Cardiac fibroblast (primary cell): Measurements from ENCODE around the gene FRMD4B.

ENCODE experiments used
- DNase-seq, 2 donors: peaks; one replicate each; pipeline versions ENCODE4 v3.0.0 to v3.0.0-alpha.2; 2010; ENCODE audit warnings: low read depth in 2 of 2
- H3K4me3 ChIP-seq, 2 donors: replicated peaks in 1 of 2; 1 replicate in 1 of 2; 2 replicates in 1 of 2; pipeline ENCODE4 v1.5.1; 2011; ENCODE audit warnings: low read depth in 2 of 2, low read length in 2 of 2, mild to moderate bottlenecking in 2 of 2, moderate library complexity in 1 of 2
- TF ChIP-seq, protein P1 (sequence below): IDR thresholded peaks from one replicate; pipeline ENCODE4 v1.5.1; 2011; ENCODE audit warnings: low read depth, mild to moderate bottlenecking, low read length, inconsistent platforms

FRMD4B gene

DNA sequence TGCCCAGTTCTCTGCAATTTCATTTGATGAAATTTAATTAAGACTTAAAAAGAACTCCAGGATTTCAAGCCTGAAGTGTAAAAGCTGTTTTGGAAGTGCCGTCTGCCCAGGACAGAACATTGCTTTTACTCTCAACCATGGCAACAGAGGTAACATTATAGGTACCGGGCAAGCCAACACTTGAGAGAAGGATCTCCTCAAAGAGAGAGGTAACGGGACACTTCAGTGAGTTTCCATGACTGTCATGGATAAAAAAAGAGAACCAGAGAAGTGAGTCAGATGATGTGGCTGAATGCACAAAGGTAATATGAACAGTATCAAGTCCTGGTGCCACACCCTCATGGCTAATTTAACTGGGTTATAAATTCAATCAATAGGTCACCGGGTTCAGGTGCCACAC is 133.3 kb downstream of the FRMD4B start:
- no peak for DNase-seq
- TF ChIP-seq, protein P1, sequence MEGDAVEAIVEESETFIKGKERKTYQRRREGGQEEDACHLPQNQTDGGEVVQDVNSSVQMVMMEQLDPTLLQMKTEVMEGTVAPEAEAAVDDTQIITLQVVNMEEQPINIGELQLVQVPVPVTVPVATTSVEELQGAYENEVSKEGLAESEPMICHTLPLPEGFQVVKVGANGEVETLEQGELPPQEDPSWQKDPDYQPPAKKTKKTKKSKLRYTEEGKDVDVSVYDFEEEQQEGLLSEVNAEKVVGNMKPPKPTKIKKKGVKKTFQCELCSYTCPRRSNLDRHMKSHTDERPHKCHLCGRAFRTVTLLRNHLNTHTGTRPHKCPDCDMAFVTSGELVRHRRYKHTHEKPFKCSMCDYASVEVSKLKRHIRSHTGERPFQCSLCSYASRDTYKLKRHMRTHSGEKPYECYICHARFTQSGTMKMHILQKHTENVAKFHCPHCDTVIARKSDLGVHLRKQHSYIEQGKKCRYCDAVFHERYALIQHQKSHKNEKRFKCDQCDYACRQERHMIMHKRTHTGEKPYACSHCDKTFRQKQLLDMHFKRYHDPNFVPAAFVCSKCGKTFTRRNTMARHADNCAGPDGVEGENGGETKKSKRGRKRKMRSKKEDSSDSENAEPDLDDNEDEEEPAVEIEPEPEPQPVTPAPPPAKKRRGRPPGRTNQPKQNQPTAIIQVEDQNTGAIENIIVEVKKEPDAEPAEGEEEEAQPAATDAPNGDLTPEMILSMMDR = no peak
- H3K4me3 ChIP-seq = no peak overlapping the region

DNA sequence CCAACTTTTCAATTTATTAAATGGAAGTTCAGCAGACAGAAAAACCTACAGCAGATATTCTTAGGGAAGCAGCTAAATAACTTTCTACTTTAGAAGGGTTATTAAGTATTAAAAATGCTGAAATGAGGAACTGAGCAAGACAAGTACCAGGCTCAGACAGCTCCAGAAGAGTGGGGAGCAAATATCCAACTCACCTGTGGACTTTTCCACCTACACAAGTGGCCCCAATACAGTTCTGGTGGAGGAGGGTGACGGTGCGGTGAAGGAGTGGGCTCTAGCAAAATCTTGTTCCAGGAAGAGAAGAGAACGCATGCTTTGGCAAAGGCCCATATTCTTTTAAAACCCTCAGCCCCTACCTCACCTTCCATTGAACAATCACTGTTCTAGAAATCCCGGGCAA is 133.7 kb downstream of the FRMD4B start:
- no peak for DNase-seq
- TF ChIP-seq, protein P1 = no peak
- H3K4me3 ChIP-seq = no peak overlapping the region

DNA sequence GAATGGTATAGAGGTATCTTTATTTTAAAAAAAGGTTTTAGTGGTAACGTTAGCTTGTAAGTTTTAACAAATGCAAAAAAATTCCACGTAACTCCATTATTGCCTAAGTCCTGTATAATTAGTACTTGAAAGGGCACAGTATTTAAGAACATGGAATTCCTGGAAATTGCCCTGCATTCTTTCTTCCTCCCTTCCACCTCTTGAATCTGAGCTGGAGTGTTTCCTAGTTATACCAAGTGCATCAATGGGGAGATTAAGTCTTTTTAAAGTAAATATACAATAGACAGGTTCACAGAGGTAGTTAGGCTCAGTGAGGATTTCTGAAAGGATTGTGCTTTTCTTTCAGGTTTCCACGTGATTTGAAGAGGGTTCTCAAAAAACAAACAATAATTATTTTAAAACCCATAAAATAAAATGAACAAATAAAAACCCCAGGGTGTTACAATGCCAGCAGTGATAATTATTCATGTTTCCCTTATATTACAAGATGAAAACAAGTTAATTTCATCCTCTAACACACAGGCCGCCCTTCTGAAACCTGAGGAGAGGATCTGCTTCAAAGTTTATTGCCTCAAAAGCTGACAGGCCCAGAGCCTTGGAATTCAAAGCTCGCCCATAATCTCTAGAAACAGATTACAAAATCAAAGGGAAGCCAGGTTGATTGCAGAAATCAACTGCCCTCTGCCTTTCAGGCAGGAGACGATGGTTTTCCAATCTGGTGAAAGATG is 134.6 kb downstream of the FRMD4B start:
- no peak for DNase-seq
- no peak overlapping the region for H3K4me3 ChIP-seq
- TF ChIP-seq, protein P1 = no peak

DNA sequence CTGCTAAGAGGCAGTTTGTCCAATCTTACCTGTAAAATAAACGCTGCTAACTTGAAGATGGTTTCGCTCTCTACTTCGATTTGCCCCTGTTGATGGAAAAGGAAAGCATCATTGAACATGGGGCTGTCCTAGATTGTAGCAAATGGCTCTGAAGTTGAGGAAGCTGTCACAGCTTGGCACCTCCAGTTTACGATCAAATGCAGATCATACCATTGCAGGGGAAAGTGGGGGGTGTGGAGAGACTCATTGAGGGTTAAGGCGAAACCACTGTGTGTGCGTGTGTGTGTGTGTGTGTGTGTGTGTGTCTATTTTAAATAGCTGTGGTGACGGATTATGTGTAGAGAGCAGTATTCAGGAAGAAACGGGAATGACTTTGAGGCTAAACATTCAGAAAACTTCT is 135.9 kb downstream of the FRMD4B start:
- TF ChIP-seq, protein P1 = no peak
- DNase-seq = peak in 1 of 2 donors; percentile 20
- H3K4me3 ChIP-seq = no peak overlapping the region

DNA sequence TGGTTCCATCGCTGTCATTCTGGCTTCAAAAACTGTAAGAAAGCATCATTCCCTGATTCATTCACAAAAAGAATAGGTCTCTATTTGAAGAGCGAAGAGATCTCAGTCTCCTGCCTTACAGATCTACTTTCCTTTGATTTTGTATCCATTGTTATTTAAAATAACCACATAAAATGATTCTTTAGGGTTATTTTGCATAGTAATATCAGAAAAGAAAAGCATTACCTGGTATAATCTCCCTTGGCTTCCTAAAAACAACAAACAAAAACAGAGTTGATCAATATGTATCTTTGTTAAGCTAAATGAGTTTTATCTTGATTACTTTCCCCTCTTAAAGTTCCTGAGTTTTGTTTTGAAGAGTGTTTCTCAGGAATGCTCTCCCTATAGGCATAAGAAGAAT is 136.9 kb downstream of the FRMD4B start:
- H3K4me3 ChIP-seq = no peak overlapping the region
- no peak for DNase-seq
- TF ChIP-seq, protein P1 = no peak

DNA sequence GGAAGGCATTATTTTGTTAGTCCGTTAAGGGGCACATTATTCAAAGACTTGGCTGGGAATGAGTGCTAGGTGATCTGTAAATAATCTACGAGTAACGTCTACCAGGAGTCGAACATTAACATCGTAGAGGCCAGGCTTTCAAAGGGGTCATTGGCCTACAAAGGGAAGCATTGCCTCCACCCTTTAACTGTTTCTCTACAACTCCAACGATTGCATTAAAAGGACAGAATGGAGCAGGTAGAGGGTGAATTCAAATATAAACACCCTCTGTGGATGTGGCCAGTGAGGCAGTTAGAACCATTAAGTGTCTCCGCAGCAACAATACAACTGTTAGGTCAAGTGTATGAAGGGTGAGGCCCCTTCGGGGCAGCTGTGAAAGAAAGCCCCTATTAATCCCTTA is 137.5 kb downstream of the FRMD4B start:
- DNase-seq = no peak
- no peak overlapping the region for H3K4me3 ChIP-seq

More for the DNA sequence above, 137.5 kb downstream of the FRMD4B start:
- TF ChIP-seq, protein P1 = no peak
